Stimulated activated CD4-positive, alpha-beta T cell treated with anti-CD3 and anti-CD28 coated beads, Interleukin-12 subunit alpha, Interleukin-12 subunit beta, amount 100 ng/mL, for 24 hours (primary cell): ENCODE data around the gene PRDM16.

Experiments
- DNase-seq, 2 experiments: peaks; one replicate each; pipeline ENCODE4 v3.0.0-alpha.2; 2020; ENCODE audit warnings: low read depth in 2 of 2

Gene PRDM16

GRCh38 chr1:3103967-3104677, 35.1 kb downstream of the PRDM16 start:
- no peak for DNase-seq

DNA sequence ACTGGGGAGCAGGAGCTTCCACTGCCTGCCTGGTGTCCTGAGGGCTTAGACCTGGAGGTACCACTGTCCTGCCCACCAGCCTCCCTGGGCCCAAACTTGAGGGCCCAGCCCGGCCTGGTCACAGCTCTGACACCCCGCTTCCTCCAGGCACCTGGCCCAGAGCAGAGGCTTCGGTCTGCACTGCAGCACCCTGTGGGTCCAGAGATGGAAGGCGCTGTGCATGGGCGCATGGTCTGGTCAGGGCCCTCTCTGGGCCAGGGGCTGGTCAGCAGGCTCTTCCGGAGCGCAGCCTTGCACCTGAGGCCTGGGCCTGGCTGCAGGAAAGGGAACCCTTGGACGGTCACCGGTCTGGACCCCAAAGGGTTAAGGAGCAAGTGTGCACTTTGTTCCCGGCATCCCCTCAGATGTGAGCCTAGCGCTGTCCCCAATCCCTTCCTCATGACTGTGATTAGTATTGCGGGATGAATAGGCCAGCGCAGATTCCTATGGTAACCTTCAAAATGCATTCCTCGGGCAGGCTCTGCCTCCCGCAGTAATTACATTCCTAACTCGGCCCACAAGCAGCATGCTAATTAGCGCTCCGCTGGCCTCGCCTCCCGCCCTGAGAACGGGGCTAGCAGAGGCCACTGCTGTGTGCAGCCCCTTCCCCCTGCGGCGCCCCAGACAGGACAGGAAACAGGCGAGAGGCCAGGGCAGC, 36.3 kb downstream of the PRDM16 start:
- DNase-seq: no peak

DNA sequence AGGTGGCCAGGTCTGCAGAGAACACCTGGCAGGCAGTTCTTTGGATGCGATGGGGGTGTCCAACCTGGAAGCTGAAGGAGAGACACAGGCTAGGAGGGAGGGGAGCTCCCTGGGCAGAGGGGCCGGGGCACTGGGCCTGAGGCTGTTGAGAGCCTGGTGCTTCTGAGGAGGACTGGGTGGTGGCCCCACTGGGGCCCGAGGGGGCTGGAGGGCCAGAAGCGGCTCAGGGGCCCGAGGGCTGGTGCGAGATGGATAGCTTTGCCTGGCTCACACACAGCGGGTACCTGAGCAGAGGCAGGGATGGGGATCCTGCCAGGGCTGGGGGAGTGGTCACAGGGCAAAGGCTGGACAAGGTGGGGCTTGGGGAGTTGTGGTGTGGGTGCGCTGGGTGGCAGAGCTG, 37.2 kb downstream of the PRDM16 start:
- DNase-seq: no peak

DNA sequence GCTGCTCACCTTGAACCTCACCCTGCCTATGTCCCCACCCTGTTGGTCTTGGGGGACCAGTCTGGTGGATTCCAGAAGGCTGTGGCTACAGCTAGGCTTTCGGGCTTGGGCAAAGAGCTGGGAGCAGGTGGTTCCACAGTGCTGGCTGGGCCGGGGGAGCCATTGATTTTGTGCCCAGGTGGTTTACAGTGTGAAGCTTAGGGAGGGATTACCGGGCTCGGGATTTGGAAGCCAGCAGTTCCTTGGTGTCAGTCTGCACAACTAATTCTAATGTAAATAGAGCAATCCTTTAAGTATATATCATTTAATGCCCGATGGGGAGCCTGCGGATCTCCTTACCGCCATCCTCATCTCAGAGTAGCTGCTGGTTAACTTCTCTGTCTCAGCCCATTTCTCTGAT, 38.2 kb downstream of the PRDM16 start:
- no peak for DNase-seq

DNA sequence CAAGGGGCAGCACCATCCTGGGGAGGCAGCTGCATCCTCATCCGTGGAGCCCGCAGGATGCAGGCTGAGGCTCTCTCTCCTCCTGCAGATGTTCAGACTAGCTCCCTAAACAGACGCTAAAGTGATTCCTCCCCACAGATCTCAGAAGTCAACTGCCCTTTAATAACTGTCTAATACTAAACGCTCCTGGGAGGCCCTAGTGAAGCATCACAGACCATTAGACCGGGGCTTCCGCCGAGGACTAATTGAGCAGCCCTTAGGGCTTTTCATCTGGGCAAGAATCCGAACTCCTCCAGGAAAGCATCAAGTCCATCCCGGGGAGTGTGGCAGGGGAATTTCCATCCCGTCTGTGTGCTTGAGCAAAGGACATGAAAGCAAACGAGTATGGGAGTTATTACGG, 40.4 kb downstream of the PRDM16 start:
- DNase-seq: no peak

- no peak for DNase-seq
Measured at GRCh38 chr1:3111348-3112021, 42.5 kb downstream of the PRDM16 start.

- no peak for DNase-seq
Measured at GRCh38 chr1:3112526-3112925, 43.5 kb downstream of the PRDM16 start.

- DNase-seq: no peak
Measured at GRCh38 chr1:3113047-3113740, 44.2 kb downstream of the PRDM16 start.

DNA sequence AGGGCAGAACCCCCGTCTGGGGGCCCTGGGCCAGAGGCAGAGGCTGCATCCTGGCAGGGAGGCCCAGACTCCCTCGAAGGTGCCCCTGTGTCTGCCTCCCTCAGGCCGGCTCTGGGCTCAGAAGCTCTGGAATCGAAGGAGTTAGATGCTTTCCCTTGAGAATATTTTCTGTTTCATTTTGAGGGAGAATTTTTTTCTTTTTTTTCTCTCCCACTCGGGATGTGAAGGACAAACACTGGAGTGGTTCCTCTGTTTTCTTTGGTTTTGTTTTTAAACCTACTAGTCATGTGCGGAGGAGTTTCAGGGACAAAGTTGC, 44.7 kb downstream of the PRDM16 start:
- DNase-seq: no peak

DNA sequence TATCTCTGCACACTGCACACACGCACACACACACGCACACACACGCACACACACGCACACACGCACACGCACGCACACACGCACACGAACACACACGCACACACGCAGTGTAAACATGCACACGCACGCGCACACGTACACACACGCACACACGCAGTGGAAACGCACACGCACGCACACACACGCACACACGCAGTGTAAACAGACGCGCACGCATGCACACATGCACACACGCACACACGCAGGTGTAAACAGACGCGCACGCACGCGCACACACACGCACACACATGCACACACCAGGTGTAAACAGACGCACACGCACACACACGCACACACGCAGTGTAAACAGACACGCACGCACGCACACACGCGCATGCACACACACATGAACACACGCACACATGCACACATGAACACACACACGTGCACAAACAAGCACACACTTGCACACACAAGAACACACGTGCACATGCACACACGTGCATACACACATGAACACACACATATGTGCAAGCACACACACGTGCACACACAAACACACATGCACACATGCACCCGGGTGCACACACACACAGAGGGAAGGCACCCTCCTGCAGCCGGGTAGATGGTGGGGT, 45.2 kb downstream of the PRDM16 start:
- DNase-seq: no peak

DNA sequence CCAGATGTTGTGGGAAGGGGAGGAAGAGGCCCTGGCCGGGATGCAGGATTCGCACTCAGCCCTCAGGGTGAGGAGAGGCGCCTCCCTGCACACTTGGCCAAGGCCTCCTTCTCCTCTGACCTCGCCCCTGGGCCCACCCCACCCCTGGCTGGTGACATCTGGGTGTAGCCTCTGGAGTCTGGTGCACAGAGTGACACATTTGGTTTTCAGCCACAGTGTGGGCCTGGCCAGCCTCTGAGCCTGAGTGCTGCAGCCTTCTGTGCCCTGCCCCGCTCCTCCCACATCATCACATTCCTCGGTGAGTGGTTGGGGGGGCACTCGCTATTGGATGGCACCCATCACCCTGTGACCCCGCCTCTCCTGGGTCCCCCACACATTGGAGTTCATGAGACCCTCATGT, 45.8 kb downstream of the PRDM16 start:
- no peak for DNase-seq

- no peak for DNase-seq
Measured at GRCh38 chr1:3115275-3116149, 46.5 kb downstream of the PRDM16 start.

GRCh38 chr1:3116150-3116510, 47.1 kb downstream of the PRDM16 start:
- DNase-seq: no peak

- DNase-seq: no peak
Measured at GRCh38 chr1:3116560-3116959, 47.6 kb downstream of the PRDM16 start.

DNA sequence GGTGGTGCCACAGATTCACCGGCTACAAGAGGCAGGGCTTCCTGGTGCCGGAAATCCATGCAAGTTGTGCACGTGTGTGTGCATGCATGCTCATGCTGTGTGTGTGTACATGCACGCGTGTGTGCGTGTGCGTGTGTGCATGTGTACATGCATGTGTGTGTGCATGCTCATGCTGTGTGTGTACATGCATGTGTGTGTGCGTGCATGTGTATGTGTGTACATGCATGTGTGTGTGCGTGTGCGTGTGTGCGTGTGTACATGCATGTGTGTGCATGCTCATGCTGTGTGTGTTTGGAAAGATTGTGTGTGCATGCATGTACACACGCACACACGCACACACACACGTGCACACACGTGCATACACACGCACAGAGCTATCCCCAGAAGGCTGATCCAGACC, 48.9 kb downstream of the PRDM16 start:
- DNase-seq: no peak

- DNase-seq: no peak
Measured at GRCh38 chr1:3119061-3119460, 50.1 kb downstream of the PRDM16 start.

GRCh38 chr1:3119725-3120124, 50.7 kb downstream of the PRDM16 start:
- DNase-seq: no peak

DNA sequence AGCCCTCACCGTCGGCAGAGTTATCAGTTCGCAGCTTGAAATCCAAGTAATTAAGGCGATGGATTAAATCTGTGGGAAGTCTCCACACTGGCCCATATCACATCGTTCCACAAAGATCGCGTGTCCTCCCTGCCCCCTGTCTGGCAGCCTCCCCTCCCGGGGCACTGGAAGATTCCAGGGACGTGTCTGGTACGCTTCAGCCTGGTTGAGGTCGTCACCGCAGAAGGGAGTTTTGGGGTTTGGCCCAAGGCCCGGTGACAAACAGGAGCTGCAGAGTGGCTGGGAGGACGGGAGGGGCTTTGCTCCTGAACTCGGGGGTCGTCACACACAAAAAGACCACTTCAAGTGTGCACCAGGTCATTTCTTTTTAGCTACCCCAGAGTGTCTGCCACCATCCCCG, 51.1 kb downstream of the PRDM16 start:
- DNase-seq: no peak

DNA sequence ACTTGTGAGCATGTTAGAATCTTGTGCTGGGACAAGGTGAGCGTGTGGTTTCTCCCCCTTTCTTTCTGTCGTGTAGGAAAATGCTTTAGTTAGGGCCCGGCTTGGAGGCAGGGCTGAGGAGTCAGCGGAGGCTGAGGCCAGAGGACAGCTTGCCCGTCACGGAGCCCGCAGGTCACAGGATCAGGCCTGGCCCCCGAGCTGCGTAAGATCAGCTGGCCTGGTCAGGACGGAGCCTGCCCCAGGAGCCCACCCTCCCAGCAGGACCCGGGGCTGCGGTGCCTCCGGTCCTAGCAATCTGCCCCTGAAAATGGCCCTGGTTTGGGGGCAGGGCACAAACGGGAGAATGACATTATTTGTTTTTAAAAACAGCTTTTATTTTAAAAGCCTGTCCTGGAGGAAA, 52.0 kb downstream of the PRDM16 start:
- no peak for DNase-seq

DNA sequence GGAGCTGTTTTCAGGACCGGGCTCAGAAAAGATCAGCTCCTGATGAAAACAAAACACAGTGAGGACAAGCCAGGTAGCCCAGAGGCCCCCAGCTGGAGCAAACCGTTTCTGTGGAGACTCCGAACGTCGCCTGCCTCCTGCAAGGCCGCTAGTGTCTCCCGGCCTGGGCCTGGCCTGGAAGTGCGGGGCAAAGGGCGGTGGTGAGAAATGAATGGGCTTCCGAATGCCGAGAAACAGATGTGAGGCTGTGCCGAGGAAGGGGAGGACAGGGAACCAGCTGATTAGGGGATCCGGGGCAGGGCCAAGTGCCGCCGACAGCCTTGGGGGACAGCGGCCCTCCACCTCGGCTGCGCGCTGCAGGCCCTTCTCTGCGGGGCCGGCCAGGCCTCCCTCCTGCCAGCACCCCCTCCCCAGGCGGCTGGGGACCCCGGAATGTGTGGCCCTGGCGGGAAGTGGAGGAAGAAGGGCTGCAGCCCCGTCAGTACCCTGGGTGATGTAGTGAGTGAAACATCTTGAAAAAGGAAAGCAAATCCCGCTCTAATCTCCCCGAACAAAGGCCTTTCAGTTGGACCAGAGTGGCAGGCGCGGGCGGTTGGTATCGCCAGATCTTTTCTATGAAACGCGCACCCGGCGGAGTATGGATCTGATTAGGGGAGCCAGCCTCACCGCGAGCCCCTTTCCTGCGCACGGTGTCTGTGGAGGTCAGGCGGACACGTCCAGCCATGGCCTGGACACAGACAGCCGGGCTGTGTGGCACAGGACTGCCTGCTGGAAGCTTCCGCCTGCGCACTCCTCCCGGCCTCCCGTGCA, 52.6 kb downstream of the PRDM16 start:
- DNase-seq: no peak
